Bronchial epithelial cell (primary cell): ENCODE results near the gene PAM. TPM values are rescaled to one million over a fixed set of nuclear protein-coding genes. Genes with fewer than 3 reads are reported as not detected.

ENCODE experiments used
- DNase-seq: peaks from one replicate; pipeline ENCODE4 v3.0.0-alpha.2; 2010; ENCODE audit warnings: low read depth
- FAIRE-seq: peaks from 2 replicates; lab custom pipeline; 2011; peaks lifted over from hg19 to GRCh38; lab: Jason Lieb, UNC
- H3K27me3 ChIP-seq: 2 replicates; pipeline ENCODE4 v1.5.1; 2011; ENCODE audit warnings: low read length; ENCODE audit not compliant: control insufficient read depth, insufficient read depth
- H3K36me3 ChIP-seq: 2 replicates; pipeline ENCODE4 v1.5.1; 2011; ENCODE audit warnings: low read length; ENCODE audit not compliant: control insufficient read depth, insufficient read depth
- H3K4me3 ChIP-seq: 2 replicates; pipeline ENCODE4 v1.5.1; 2011; ENCODE audit warnings: mild to moderate bottlenecking, low read depth, low read length, control low read depth
- CTCF ChIP-seq: IDR thresholded peaks from 2 replicates; pipeline ENCODE4 v1.5.1; 2011; ENCODE audit warnings: mild to moderate bottlenecking, moderate library complexity, low read length, control low read depth, inconsistent platforms; ENCODE audit not compliant: insufficient read depth, severe bottlenecking
- total RNA-seq: library from RNA; depleted of rRNA; stranded (reverse); fragments of >200 nt; gene quantifications from 2 replicates; pipeline ENCODE4 v1.2.1, GENCODE V29; 2014

Gene PAM
- total RNA-seq, 1 donor from 2014 or later: 68.4 TPM

GRCh38 chr5:103021314-103021713 lies 266.2 kb downstream of the PAM start:
- Histone ChIP-seq H3K27me3 (no peaks in the 10 kb centered on the region), H3K36me3 (no peaks in the 10 kb centered on the region), H3K4me3 (no peak overlapping the region)
- TF ChIP-seq CTCF: no peak
- no peak for DNase-seq
- no peak for FAIRE-seq

- DNase-seq (no peak), FAIRE-seq (no peak)
- Histone ChIP-seq H3K4me3 (no peak overlapping the region), H3K36me3 (no peaks in the 10 kb centered on the region), H3K27me3 (no peaks in the 10 kb centered on the region)
- no peak for TF ChIP-seq CTCF
Observed at GRCh38 chr5:103027267-103027666, 272.2 kb downstream of the PAM start.

GRCh38 chr5:103031607-103032006 lies 276.5 kb downstream of the PAM start:
- peak; percentile 22 for TF ChIP-seq CTCF
- no peaks in the 10 kb centered on the region for H3K27me3 ChIP-seq
- DNase-seq: no peak
- H3K4me3 ChIP-seq: no peak overlapping the region
- no peaks in the 10 kb centered on the region for H3K36me3 ChIP-seq
- FAIRE-seq: no peak

- no peak for FAIRE-seq
- DNase-seq: no peak
- Histone ChIP-seq H3K4me3 (no peak overlapping the region), H3K36me3 (no peaks in the 10 kb centered on the region), H3K27me3 (no peaks in the 10 kb centered on the region)
- no peak for TF ChIP-seq CTCF
Observed at GRCh38 chr5:103033696-103034095, 278.6 kb downstream of the PAM start.

- H3K4me3 ChIP-seq: no peak overlapping the region
- DNase-seq (no peak), FAIRE-seq (no peak)
- no peaks in the 10 kb centered on the region for H3K36me3 ChIP-seq
- H3K27me3 ChIP-seq: no peaks in the 10 kb centered on the region
- no peak for TF ChIP-seq CTCF
Observed at GRCh38 chr5:103034662-103035392, 279.7 kb downstream of the PAM start.

GRCh38 chr5:103035701-103036100 lies 280.6 kb downstream of the PAM start:
- DNase-seq: no peak
- FAIRE-seq: no peak
- TF ChIP-seq CTCF: no peak
- Histone ChIP-seq H3K27me3 (no peaks in the 10 kb centered on the region), H3K36me3 (no peaks in the 10 kb centered on the region), H3K4me3 (no peak overlapping the region)
